IPS-20b (cell line): ENCODE results near the gene NAA60.
"Not testable (repeated sequence)": the region's sequence is repeated elsewhere in the genome, so short reads cannot be mapped to it uniquely, and the experiment has no call there.

Experiments used
- H3K27ac ChIP-seq: one replicate; pipeline ENCODE4 v1.5.1; 2013; ENCODE audit warnings: low read length
- H3K27me3 ChIP-seq: 2 replicates; pipeline ENCODE4 v1.6.1; 2013; ENCODE audit warnings: mild to moderate bottlenecking, low read length, inconsistent platforms; ENCODE audit not compliant: insufficient read depth
- H3K36me3 ChIP-seq: 2 replicates; pipeline ENCODE4 v1.6.1; 2013; ENCODE audit warnings: low read depth, mild to moderate bottlenecking, inconsistent platforms, low read length, moderate library complexity; ENCODE audit not compliant: insufficient read depth
- H3K4me1 ChIP-seq: 2 replicates; pipeline ENCODE4 v1.6.1; 2013; ENCODE audit warnings: mild to moderate bottlenecking, control low read depth, inconsistent platforms, low read length, moderate library complexity; ENCODE audit not compliant: insufficient read depth
- H3K4me3 ChIP-seq: 2 replicates; pipeline ENCODE4 v1.5.1; 2013; ENCODE audit warnings: mild to moderate bottlenecking, low read length, inconsistent platforms
- H3K9ac ChIP-seq: 2 replicates; pipeline ENCODE4 v1.6.1; 2013; ENCODE audit warnings: low read depth, mild to moderate bottlenecking, inconsistent platforms, low read length, moderate library complexity
- H3K9me3 ChIP-seq: 2 replicates; pipeline ENCODE4 v1.6.1; 2013; ENCODE audit warnings: mild to moderate bottlenecking, low read depth, low read length, inconsistent platforms; ENCODE audit not compliant: insufficient read depth

Gene NAA60

DNA sequence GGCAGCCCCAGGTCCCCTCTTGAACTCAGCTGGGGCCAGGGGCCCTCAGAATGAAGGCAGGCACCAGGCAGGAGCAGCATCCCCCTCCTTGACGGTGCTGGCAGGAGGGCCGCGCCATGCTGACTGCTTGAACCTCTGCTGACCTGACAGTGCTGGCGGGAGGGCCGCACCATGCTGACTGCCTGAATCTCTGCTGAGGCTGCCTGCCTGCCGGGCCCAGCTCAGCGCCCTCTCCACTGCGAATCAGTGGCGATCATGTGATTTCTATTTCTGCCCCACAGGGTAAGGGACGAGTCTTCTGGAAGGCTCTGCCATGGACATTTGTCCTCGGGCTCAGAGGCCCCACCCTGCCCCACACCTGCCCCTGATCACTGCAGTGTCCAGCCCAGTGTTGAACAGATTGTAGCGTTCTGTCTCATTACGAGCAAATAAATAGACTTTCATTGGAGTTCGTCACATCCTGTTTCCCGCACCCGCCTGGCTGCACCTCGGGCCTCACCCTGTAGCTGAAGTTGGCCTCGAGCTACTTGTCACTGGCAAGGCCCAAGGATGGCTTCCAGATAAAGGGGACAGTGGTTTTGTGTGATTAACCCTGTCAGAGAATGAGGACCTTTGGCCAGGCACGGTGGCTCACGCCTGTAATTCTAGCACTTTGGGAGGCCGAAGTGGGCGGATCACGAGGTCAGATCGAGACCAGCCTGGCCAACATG, 43.2 kb downstream of the NAA60 start:
- H3K27me3 ChIP-seq, result no peaks in the 10 kb centered on the region
- H3K9me3 ChIP-seq, result no peaks in the 10 kb centered on the region
- H3K27ac ChIP-seq, result no peak overlapping the region
- H3K4me3 ChIP-seq, result no peak overlapping the region
- no peaks in the 10 kb centered on the region for H3K4me1 ChIP-seq
- peaks cover 35% of the 10 kb centered on the region for H3K36me3 ChIP-seq
- no peak overlapping the region for H3K9ac ChIP-seq

- Histone ChIP-seq H3K36me3 (peaks cover 26% of the 10 kb centered on the region), H3K9ac (no peak overlapping the region), H3K27ac (no peak overlapping the region), H3K4me1 (no peaks in the 10 kb centered on the region), H3K9me3 (no peaks in the 10 kb centered on the region), H3K4me3 (no peak overlapping the region), H3K27me3 (no peaks in the 10 kb centered on the region)
Measured at GRCh38 chr16:3487521-3488410, 44.3 kb downstream of the NAA60 start.

DNA sequence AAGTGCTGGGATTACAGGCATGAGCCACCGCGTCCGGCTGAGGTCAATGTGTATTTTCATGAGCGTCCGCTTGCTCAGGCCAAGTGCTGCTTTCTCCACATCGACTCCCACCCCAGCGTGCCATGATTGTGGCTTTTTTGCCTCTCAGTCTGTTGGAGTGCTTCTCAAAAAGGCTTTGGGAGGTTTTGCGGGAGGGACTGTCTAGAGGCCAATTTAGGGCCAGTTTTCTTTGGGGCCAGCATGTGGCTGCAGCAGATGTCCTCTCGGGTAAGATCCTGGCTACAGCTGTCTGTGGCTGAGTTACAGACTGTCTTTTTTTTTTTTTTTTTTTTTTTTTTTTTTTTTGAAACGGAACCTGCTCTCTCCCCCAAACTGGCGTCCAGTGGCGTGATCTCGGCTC, 45.3 kb downstream of the NAA60 start:
- Histone ChIP-seq H3K36me3 (peaks cover 16% of the 10 kb centered on the region), H3K9me3 (no peaks in the 10 kb centered on the region), H3K9ac (no peak overlapping the region), H3K27ac (no peak overlapping the region), H3K27me3 (no peaks in the 10 kb centered on the region), H3K4me3 (no peak overlapping the region), H3K4me1 (no peaks in the 10 kb centered on the region)

DNA sequence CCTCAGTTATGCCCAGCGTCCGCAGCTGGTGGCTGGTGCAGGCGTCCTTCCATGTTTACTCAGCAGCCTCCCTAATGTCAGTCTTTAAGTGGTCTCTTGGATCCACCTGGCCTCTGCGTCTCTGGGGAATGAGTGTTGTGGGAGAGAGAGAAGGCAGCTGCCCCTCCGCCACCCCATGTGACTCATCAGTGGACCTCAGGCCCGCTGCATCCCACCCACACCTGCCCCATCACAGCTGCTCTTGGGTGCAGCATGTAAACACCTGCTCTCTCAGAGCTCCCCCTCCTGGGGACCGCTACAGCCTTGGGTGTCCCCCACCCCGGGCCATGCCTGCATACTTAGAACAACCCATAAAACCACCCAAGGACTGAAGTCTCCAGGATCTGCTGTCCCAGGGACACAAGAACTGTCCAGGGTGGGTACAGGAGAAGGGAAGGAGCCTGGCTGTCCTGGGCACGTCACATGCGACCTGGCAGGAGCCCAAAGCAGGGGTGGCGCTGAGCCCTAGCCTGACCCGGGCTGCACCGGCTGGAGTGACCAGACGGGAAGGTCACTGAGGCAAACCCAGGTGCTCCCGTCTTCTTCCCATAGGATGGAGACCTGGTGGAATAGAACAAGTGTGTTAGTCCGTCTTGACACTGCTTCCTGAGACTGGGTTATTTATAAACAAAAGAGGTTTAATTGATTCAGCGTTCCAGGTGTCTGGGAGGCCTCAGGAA, 47.6 kb downstream of the NAA60 start:
- no peak overlapping the region for H3K4me3 ChIP-seq
- no peak overlapping the region for H3K27ac ChIP-seq
- no peak overlapping the region for H3K9ac ChIP-seq
- H3K36me3 ChIP-seq, result no peaks in the 10 kb centered on the region
- H3K27me3 ChIP-seq, result no peaks in the 10 kb centered on the region
- H3K4me1 ChIP-seq, result no peaks in the 10 kb centered on the region
- no peaks in the 10 kb centered on the region for H3K9me3 ChIP-seq

GRCh38 chr16:3492356-3492755, 48.9 kb downstream of the NAA60 start:
- Histone ChIP-seq H3K27ac (no peak overlapping the region), H3K9ac (no peak overlapping the region), H3K36me3 (no peaks in the 10 kb centered on the region), H3K9me3 (no peaks in the 10 kb centered on the region), H3K4me1 (no peaks in the 10 kb centered on the region), H3K4me3 (no peak overlapping the region), H3K27me3 (no peaks in the 10 kb centered on the region)

- no peaks in the 10 kb centered on the region for H3K27me3 ChIP-seq
- H3K4me1 ChIP-seq, result no peaks in the 10 kb centered on the region
- no peak overlapping the region for H3K4me3 ChIP-seq
- no peaks in the 10 kb centered on the region for H3K9me3 ChIP-seq
- H3K9ac ChIP-seq, result no peak overlapping the region
- no peaks in the 10 kb centered on the region for H3K36me3 ChIP-seq
- no peak overlapping the region for H3K27ac ChIP-seq
Measured at GRCh38 chr16:3494386-3494973, 51.0 kb downstream of the NAA60 start.

DNA sequence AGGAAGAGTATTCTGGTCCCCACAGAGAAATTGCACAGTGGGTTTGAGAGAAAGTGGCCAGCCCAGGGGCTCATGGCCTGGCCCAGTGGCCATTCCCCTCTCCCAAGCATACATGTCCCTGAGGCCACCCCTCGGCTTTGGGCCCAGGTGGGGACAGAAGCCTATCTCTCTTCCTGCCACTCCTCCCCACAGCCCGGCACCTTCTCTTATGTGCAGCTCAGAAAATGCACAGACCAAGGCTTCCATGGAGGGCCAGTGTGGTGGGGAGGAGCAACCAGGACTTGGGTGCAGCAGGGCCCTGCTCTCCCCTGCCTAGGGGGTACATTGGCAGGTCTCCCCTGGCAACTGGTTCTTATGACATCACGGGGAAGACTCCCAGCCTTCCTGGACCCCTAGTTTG, 51.7 kb downstream of the NAA60 start, which contains the start of gene C16orf90:
Gene C16orf90, minus strand, starts transcription at position 314 of the 400 bp plus-strand sequence. Its CDS starts 68 bp downstream, at position 246.
- H3K27me3 ChIP-seq, result no peaks in the 10 kb centered on the region

GRCh38 chr16:3496386-3496785, 52.9 kb downstream of the NAA60 start:
- Histone ChIP-seq H3K27ac (no peak overlapping the region), H3K9ac (no peak overlapping the region), H3K36me3 (no peaks in the 10 kb centered on the region), H3K4me3 (no peak overlapping the region), H3K4me1 (no peaks in the 10 kb centered on the region), H3K27me3 (no peaks in the 10 kb centered on the region), H3K9me3 (no peaks in the 10 kb centered on the region)

More for the DNA sequence above, 51.7 kb downstream of the NAA60 start, which contains the start of gene C16orf90:
- Histone ChIP-seq H3K36me3 (no peaks in the 10 kb centered on the region), H3K4me1 (no peaks in the 10 kb centered on the region), H3K9ac (no peak within 1 kb of the TSS), H3K4me3 (no peak within 1 kb of the TSS), H3K9me3 (no peaks in the 10 kb centered on the region), H3K27ac (no peak within 1 kb of the TSS)

DNA sequence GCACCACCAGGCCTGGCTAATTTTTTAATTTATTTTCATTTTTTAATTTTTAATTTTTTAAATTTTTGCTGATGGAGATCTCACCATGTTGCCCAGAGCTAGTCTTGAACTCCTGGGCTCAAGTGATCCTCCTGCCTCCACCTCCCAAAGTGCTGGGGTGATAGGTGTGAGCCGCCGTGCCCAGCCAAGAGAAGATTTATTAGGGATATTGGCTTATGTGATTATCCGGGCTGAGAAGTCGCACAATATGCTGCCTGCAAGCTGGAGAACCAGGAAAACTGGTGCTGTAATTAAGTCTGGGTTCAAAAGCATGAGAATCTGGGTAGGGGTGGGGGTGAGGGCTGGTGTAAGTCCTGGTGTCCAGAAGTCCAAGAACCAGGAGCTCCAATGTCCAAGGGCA, 54.3 kb downstream of the NAA60 start:
- H3K36me3 ChIP-seq, result no peaks in the 10 kb centered on the region
- no peaks in the 10 kb centered on the region for H3K27me3 ChIP-seq
- no peak overlapping the region for H3K27ac ChIP-seq
- no peak overlapping the region for H3K4me3 ChIP-seq
- no peak overlapping the region for H3K9ac ChIP-seq
- no peaks in the 10 kb centered on the region for H3K4me1 ChIP-seq
- H3K9me3 ChIP-seq, result no peaks in the 10 kb centered on the region

GRCh38 chr16:3498988-3499387, 55.5 kb downstream of the NAA60 start:
- Histone ChIP-seq H3K9me3 (no peaks in the 10 kb centered on the region), H3K27me3 (no peaks in the 10 kb centered on the region), H3K4me3 (no peak overlapping the region), H3K36me3 (no peaks in the 10 kb centered on the region), H3K9ac (no peak overlapping the region), H3K27ac (no peak overlapping the region), H3K4me1 (no peaks in the 10 kb centered on the region)

- not testable (repeated sequence) for H3K36me3 ChIP-seq, H3K27me3 ChIP-seq, H3K9me3 ChIP-seq, H3K4me1 ChIP-seq, H3K27ac ChIP-seq
- H3K4me3 ChIP-seq, result peak overlapping the region; percentile 92
- peak overlapping the region; percentile 83; the same call in 1 of the 2 replicates for H3K9ac ChIP-seq
Measured at GRCh38 chr16:3501412-3501761, 57.9 kb downstream of the NAA60 start.
